Upper lobe of left lung (tissue), 4 donors: ENCODE results near the gene TBC1D16.

Experiments
- EP300 ChIP-seq, 4 donors: sonication (generic); formaldehyde crosslinking; IDR thresholded peaks; one replicate each; pipeline ENCODE4 v1.5.1; 2017; ENCODE audit warnings: antibody characterized with exemption in 4 of 4, control low read depth in 2 of 4
- TF ChIP-seq, protein P1 (sequence below), 6 experiments: fragments of 450-650 bp in 4 of 6; fragments of 200-600 bp in 2 of 6; sonication (generic) in 2 of 6; IDR thresholded peaks; one replicate each; pipeline ENCODE4 v1.5.1; 2016 to 2019; ENCODE audit warnings: antibody characterized with exemption in 6 of 6

DNA sequence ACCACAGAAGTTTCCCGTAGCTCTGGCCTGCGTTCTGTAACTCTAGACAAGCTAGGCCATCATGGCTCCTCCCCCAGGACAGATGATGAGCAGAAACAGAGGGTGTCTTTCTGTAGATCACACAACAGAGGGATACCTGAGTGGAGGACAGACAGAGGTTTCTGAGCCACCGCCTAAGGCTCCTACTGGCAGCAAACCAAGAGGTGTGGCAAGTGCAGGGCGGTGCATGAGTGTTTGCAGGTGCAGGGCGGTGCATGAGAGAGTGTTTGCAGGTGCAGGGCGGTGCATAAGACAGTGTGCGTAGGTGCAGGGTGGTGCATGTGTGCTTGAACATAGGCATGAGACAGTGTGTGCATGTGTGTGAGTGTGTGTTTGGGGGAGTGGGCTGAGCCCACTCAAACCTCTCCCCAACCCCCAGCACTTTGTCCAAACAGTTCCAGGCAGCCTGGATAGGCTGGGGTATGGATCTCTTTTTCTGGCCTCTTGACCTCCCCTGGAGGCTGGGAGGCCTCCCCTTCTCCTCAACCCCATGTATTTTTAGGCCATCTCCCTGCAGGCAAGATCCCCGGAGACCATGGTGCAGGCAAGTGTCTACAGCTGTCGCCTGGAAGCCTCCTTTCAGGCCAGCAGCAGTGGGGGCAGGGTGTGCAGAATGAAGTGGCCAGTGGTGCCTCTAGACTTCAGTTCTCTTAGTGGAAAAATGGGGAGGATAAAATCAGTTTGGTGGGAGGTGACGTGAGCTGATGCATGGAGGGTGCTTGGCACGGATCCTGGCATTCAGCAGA, 143.0 kb downstream of the TBC1D16 start:
- TF ChIP-seq, protein P1, sequence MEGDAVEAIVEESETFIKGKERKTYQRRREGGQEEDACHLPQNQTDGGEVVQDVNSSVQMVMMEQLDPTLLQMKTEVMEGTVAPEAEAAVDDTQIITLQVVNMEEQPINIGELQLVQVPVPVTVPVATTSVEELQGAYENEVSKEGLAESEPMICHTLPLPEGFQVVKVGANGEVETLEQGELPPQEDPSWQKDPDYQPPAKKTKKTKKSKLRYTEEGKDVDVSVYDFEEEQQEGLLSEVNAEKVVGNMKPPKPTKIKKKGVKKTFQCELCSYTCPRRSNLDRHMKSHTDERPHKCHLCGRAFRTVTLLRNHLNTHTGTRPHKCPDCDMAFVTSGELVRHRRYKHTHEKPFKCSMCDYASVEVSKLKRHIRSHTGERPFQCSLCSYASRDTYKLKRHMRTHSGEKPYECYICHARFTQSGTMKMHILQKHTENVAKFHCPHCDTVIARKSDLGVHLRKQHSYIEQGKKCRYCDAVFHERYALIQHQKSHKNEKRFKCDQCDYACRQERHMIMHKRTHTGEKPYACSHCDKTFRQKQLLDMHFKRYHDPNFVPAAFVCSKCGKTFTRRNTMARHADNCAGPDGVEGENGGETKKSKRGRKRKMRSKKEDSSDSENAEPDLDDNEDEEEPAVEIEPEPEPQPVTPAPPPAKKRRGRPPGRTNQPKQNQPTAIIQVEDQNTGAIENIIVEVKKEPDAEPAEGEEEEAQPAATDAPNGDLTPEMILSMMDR (IDR thresholded peaks at IDR 0.05): no peak
- TF ChIP-seq EP300 (IDR thresholded peaks at IDR 0.05): no peak
